Ascending aorta (tissue), 2 donors: ENCODE results near the gene LTBP1. TPM values are rescaled to one million over a fixed set of nuclear protein-coding genes. Genes with fewer than 3 reads are reported as not detected.

Experiments used
- DNase-seq, 2 donors: peaks; one replicate each; pipeline ENCODE4 v3.0.0-alpha.2; 2019; ENCODE audit warnings: low spot score in 2 of 2
- H3K27ac ChIP-seq, 2 donors: fragments of 200-600 bp; sonication (generic); one replicate each; pipeline ENCODE4 v1.5.1; 2016 to 2017; ENCODE audit warnings: mild to moderate bottlenecking in 1 of 2
- H3K27me3 ChIP-seq: fragments of 200-600 bp; sonication (generic); one replicate; pipeline ENCODE4 v1.5.1; 2017
- H3K36me3 ChIP-seq, 2 donors: fragments of 200-600 bp; sonication (generic); one replicate each; pipeline ENCODE4 v1.5.1; 2016
- H3K4me1 ChIP-seq, 2 donors: fragments of 200-600 bp; sonication (generic); one replicate each; pipeline ENCODE4 v1.5.1; 2016 to 2017; ENCODE audit warnings: mild to moderate bottlenecking in 1 of 2
- H3K4me3 ChIP-seq, 2 donors: fragments of 200-600 bp; sonication (generic); one replicate each; pipeline ENCODE4 v1.5.1; 2016 to 2017; ENCODE audit warnings: mild to moderate bottlenecking in 1 of 2
- H3K9me3 ChIP-seq, 2 donors: fragments of 200-600 bp; sonication (generic); one replicate each; pipeline ENCODE4 v1.5.1; 2016
- CTCF ChIP-seq, 3 experiments: fragments of 200-600 bp in 2 of 3; fragments of 450-650 bp in 1 of 3; sonication (generic) in 2 of 3; IDR thresholded peaks; one replicate each; pipeline ENCODE4 v1.5.1; 2016 to 2019; ENCODE audit warnings: antibody characterized with exemption in 3 of 3, mild to moderate bottlenecking in 1 of 3, moderate library complexity in 1 of 3
- intact Hi-C: fragments of 100-400 bp; cut with DNase I; formaldehyde crosslinking; loops from one replicate; pipeline ENCODE4 v1.15.1; 2023
- total RNA-seq: library from RNA; depleted of rRNA; stranded (reverse); fragments of >200 nt; gene quantifications from one replicate; pipeline ENCODE4 v1.1.0, GENCODE V29; 2016

Gene LTBP1
- total RNA-seq, 1 donor from 2014 or later = 295 TPM

- Histone ChIP-seq H3K36me3 (no peaks in the 10 kb centered on the region), H3K9me3 (no peaks in the 10 kb centered on the region), H3K27ac (no peak overlapping the region), H3K4me1 (peaks cover 0 to 12% of the 10 kb centered on the region in 2 donors), H3K4me3 (no peak overlapping the region), H3K27me3 (no peaks in the 10 kb centered on the region)
- no peak for TF ChIP-seq CTCF (IDR thresholded peaks at IDR 0.05)
- DNase-seq = no peak
- intact Hi-C loops = no loop called here
Observed at GRCh38 chr2:33040541-33040940, 93.8 kb downstream of the LTBP1 start.

GRCh38 chr2:33042265-33042664, 95.5 kb downstream of the LTBP1 start:
- Histone ChIP-seq H3K36me3 (no peaks in the 10 kb centered on the region), H3K27ac (no peak overlapping the region), H3K4me3 (no peak overlapping the region), H3K9me3 (no peaks in the 10 kb centered on the region), H3K27me3 (no peaks in the 10 kb centered on the region), H3K4me1 (no peaks in the 10 kb centered on the region)
- intact Hi-C loops = no loop called here
- no peak for DNase-seq
- no peak for TF ChIP-seq CTCF (IDR thresholded peaks at IDR 0.05)

GRCh38 chr2:33042819-33043218, 96.1 kb downstream of the LTBP1 start:
- no peak for DNase-seq
- no peak for TF ChIP-seq CTCF (IDR thresholded peaks at IDR 0.05)
- Histone ChIP-seq H3K27ac (no peak overlapping the region), H3K27me3 (no peaks in the 10 kb centered on the region), H3K9me3 (no peaks in the 10 kb centered on the region), H3K4me1 (no peaks in the 10 kb centered on the region), H3K36me3 (no peaks in the 10 kb centered on the region), H3K4me3 (no peak overlapping the region)
- intact Hi-C loops = no loop called here

GRCh38 chr2:33047939-33048338, 101.2 kb downstream of the LTBP1 start:
- Histone ChIP-seq H3K4me3 (no peak overlapping the region), H3K27ac (no peak overlapping the region), H3K36me3 (no peaks in the 10 kb centered on the region), H3K9me3 (no peaks in the 10 kb centered on the region), H3K27me3 (no peaks in the 10 kb centered on the region), H3K4me1 (peaks cover 0 to 3% of the 10 kb centered on the region in 2 donors)
- intact Hi-C loops = no loop called here
- TF ChIP-seq CTCF (IDR thresholded peaks at IDR 0.05) = no peak
- no peak for DNase-seq

GRCh38 chr2:33051586-33052360, 105.0 kb downstream of the LTBP1 start:
- intact Hi-C loops = no loop called here
- H3K27ac ChIP-seq = peak overlapping the region in 1 of 2 donors; percentile 44
- H3K4me3 ChIP-seq = no peak overlapping the region
- H3K4me1 ChIP-seq = peaks cover 0 to 3% of the 10 kb centered on the region in 2 donors
- no peak for TF ChIP-seq CTCF (IDR thresholded peaks at IDR 0.05)
- H3K27me3 ChIP-seq = no peaks in the 10 kb centered on the region
- no peaks in the 10 kb centered on the region for H3K36me3 ChIP-seq
- H3K9me3 ChIP-seq = no peaks in the 10 kb centered on the region
- DNase-seq = no peak
